ENCODE measurements around the gene GOLGA6D.
"Not testable (repeated sequence)": the region's sequence is repeated elsewhere in the genome, so short reads cannot be mapped to it uniquely, and the experiment has no call there.

DNA sequence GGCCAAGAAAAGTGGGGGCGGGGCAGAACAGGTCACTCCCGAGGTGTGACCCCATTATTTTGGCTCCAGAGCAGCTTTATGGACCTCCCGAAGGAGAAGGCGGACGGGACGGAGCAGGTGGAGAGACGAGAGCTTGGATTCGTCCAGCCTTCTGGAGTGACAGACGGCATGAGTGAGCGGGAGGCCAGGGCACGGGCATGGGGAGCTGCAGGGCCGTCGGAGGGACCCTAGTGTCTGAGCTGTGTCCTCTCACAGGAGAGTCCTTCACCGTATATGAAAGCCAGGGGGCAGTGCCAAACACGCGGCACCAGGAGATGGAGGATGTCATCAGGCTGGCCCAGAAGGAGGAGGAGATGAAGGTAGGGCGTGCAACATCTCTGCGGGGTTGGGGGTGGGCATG is 11.0 kb downstream of the GOLGA6D start:
- TF ChIP-seq, protein P1, sequence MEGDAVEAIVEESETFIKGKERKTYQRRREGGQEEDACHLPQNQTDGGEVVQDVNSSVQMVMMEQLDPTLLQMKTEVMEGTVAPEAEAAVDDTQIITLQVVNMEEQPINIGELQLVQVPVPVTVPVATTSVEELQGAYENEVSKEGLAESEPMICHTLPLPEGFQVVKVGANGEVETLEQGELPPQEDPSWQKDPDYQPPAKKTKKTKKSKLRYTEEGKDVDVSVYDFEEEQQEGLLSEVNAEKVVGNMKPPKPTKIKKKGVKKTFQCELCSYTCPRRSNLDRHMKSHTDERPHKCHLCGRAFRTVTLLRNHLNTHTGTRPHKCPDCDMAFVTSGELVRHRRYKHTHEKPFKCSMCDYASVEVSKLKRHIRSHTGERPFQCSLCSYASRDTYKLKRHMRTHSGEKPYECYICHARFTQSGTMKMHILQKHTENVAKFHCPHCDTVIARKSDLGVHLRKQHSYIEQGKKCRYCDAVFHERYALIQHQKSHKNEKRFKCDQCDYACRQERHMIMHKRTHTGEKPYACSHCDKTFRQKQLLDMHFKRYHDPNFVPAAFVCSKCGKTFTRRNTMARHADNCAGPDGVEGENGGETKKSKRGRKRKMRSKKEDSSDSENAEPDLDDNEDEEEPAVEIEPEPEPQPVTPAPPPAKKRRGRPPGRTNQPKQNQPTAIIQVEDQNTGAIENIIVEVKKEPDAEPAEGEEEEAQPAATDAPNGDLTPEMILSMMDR (IDR thresholded peaks at IDR 0.05; ENCODE audit: low read length) = not testable (repeated sequence)
- not testable (repeated sequence) for TF ChIP-seq EZH2 (optimal IDR thresholded peaks at IDR 0.05; ENCODE audit: low read depth, low read length)

All from MM.1S (cell line).